GM18507 (cell line): ENCODE measurements around the gene WWC2.

Experiments
- DNase-seq: peaks from one replicate; pipeline ENCODE4 v3.0.0; 2011; ENCODE audit warnings: low read depth; ENCODE audit not compliant: insufficient read length; ENCODE audit errors: extremely low spot score
- FAIRE-seq: peaks from 2 replicates; lab custom pipeline; 2011; peaks lifted over from hg19 to GRCh38; lab: Jason Lieb, UNC

WWC2 gene

DNA sequence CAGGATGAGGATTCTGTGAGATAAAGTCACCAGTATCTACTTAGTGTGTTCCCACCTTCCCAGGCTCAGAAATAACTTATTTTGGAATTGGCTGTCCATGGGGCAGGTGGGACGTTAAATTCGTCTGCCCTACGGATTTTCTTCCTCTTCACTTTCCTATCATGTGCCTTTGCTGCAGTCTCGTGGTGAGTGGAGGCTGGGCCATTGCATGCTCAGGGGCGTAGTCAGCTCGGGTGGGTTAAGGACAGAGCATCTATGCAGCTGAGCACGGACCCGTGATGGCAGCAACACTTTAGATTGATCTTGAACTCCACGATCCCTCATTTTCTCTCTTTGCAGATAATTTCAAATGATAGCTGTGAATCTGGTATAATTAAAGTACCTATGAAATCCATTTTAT lies 169.5 kb downstream of the WWC2 start:
- DNase-seq = no peak
- no peak for FAIRE-seq

- FAIRE-seq = no peak
- no peak for DNase-seq
These were observed 173.3 kb downstream of the WWC2 start for GRCh38 chr4:183272384-183272783.

DNA sequence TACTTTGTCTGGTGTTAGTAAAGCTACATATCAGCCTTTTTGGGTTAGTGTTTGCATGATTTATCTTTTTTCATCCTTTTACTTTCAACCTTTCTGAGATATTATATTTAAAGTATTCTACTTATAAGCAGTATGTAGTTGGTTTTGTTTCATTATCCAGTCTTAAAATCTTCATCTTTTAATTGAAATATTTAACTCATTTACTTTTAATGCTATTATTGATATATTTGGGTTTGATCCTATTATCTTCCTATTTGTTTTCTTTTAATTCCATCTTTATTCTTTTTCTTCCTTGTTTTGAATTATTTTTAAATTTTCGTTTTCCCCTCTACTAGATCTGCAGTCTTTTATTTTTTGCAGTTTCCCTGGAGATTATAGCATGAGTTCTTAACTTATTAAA lies 177.0 kb downstream of the WWC2 start:
- no peak for FAIRE-seq
- DNase-seq = no peak

DNA sequence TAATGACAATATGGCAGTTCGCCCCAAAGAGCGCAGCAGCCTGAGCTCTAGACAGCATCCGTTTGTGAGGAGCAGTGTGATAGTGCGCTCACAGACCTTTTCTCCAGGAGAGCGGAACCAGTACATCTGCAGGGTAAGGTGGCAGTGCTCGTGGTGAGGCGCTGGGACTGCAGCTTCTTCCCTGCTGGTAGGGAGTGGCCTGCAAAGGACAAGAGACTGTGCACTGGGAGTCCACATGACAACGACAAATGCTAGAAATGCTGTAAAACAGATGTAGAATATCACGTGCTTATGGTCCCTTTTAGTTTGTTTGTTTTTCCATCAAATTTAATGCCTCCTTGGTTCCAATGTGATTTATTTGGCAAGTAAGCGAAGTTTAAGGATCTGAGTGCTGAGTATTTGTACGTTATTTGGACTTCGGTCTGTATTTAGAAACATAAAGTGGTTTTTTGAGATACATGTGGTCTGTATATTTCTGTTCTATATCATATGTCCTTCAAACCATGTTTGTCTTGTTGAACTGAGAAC lies 185.3 kb downstream of the WWC2 start:
- DNase-seq = no peak
- FAIRE-seq = no peak

DNA sequence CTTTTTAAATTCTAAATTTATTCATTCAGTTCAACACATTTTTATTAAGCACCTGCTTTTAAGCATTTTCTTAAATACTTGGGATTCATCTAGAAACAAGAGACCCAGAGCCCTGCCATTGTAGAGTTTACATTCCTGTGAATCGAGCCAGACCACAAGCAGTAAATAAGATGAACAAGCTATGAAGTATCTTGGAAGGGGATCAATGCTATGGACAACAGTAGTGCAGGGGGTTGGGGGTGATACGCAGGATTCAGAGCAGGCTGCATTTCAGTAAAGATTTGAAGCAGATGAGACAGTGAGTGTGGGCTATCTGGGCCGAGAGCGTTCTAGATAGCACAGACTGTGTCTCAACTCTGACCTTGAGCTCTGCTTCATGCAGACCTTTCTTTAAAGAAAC lies 185.9 kb downstream of the WWC2 start:
- no peak for DNase-seq
- FAIRE-seq = peak; percentile 12

DNA sequence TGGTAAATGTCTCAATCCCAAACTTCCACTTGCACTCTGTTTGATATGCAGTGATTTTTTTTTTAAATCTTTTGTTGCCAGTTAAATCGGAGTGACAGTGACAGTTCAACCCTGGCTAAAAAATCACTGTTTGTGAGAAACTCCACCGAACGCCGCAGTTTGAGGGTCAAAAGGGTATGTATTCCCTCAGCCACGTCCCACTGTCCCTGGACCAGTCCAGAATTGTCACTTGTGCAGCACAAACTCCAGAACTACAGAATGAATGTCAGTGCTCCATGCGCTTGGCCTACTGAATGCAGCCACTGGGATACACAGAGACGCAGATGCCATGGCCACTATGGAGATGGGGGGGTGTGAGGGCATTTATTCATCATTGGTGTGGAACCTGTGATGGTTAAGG lies 186.8 kb downstream of the WWC2 start:
- FAIRE-seq (no peak), DNase-seq (no peak)

GRCh38 chr4:183286590-183287308 lies 187.7 kb downstream of the WWC2 start:
- FAIRE-seq = no peak
- DNase-seq = no peak

GRCh38 chr4:183287309-183287659 lies 188.2 kb downstream of the WWC2 start:
- FAIRE-seq = no peak

DNA sequence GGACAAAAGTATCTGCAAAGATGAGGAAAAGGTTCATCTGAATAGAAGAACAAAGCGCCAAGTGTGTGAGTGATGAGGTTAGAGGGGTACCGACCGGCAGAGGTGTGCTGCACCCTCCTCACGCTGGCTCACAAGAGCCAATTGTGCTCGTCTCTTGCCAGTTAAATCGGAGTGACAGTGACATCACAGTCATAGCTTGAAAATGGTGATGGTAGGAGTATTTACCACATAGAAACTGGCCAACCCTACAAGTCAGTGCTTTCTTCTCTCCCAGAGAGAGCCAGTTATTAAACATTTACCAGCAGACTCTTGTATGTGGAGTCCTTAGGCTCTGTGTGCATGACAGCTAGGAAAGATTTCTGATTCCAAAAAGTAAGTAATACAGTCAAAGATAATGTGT lies 188.6 kb downstream of the WWC2 start:
- DNase-seq (no peak), FAIRE-seq (peak; percentile 94)

More at GRCh38 chr4:183287309-183287659, 188.2 kb downstream of the WWC2 start:
- DNase-seq = peak; percentile 9

DNA sequence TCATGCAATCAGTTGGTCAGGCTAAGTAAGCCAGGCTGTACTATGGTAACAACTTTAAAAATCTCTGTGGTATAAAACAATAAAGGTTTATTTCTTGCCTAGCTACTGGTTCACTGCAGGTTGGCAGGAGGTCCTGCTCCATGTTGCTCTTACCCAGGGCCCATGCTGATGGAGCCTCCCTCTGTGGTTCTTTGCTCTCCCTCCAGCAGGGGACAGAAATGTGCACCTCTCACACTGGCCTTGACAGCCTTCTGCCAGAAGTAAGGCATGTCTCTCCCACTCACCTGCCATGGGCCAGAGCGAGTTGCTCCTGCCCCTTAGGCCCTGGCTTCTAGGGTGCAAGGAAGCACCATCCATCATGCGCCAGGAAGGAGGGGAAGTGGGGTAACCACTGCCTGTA lies 189.9 kb downstream of the WWC2 start:
- DNase-seq = no peak
- peak; percentile 60 for FAIRE-seq

- DNase-seq = no peak
- no peak for FAIRE-seq
These were observed 190.6 kb downstream of the WWC2 start for GRCh38 chr4:183289688-183290087.

DNA sequence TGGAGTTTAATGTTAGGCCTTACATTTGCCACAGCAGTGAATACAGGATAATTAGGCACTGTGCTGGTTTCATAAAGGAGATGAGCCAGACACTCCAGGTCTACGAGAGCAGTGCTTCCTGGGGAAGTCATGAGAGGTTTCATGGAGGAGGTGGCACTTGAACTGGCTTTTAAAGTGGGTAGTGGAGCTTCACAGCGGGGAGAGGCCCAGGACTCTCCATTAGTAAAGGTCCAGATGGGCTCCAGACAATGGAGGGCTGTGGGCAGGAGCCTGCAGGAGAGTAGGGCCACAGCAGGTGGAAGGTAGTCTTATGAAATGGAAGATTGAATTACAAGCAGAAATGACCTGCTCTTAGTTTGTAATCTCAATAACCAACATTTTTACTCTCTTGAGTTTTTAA lies 192.0 kb downstream of the WWC2 start:
- no peak for DNase-seq
- FAIRE-seq = no peak

DNA sequence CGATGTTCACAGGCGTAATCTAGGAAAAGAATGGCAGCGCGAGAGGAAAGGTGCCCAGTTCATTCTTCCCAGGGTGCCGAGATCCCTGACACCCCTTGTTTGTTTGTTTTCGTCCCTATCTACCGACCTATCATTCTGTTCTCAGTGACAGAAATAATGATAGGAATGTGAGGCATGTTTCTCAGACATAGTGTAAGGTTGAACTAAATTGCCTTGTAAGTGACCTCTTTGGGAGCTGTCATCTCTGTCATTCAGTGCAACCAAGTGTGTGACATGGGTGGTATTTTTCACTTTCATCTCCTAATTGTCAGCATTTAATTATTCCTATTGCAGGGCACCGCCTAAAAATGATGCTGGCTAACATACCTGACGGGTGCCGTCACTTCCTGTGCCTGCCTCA lies 196.7 kb downstream of the WWC2 start:
- no peak for DNase-seq
- no peak for FAIRE-seq

DNA sequence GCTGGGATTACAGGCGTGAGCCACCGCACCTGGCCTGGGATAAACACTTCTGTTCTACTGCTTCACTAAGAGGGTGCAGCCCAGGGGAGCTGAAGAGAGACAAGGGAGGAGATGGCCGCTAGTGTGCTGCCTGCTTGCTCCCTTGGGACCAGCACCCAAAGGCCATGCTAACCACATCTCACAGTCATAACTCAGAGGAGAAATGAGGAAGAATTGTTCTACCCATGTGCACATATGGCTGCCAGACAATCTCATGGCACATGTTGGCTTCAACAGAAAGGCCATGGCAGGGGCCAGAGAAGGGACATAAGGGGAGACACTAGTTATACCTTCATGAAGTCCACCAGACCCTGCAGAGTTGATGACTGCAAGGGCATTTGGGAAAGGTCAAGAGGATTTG lies 198.6 kb downstream of the WWC2 start:
- peak; percentile 88 for FAIRE-seq

GRCh38 chr4:183299464-183299863 lies 200.4 kb downstream of the WWC2 start:
- DNase-seq = no peak
- peak; percentile 84 for FAIRE-seq

More for the DNA sequence above, 198.6 kb downstream of the WWC2 start:
- peak; percentile 25 for DNase-seq

GRCh38 chr4:183300070-183300469 lies 201.0 kb downstream of the WWC2 start:
- FAIRE-seq (no peak), DNase-seq (no peak)

- no peak for FAIRE-seq
- DNase-seq = no peak
These were observed 201.6 kb downstream of the WWC2 start for GRCh38 chr4:183300655-183301054.

GRCh38 chr4:183303301-183303700 lies 204.2 kb downstream of the WWC2 start:
- no peak for DNase-seq
- no peak for FAIRE-seq

DNA sequence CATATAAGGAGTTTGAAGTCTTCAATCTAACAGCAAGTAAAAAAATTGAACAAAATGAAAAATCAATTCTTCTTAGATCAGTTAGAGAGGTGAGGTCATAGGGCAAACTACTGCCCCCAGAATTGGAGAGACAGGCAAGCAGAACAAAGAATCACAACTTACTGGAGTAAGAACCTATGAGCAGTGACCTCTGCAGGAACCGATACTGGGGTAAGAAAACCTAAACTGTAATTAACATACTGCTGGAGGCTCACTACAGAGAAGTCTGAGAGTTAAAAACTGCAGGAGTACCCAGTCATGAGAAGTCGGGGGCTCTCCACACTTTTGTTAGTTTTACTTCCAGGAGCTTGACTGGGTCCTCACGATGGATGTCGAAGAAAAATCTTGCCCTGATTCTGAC lies 205.0 kb downstream of the WWC2 start:
- DNase-seq = no peak
- FAIRE-seq = peak; percentile 24

DNA sequence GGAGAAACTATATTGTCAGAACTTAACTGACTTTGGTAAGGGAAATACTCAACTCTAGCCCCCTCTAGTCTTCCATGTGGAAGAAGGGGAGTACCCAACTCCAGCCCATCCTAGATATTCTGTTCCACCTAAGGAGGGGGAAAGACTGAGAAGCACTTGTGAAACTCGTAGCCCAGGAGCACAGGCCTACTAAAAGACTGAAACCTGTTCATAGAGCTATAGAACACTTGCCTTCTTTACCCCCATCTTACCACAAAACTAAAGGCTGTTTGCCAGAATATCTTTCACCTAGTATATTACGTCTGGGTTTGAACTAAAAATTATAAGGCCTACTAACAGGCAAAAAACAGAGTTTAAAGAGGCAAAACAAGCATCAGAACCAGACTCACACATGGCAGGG lies 205.5 kb downstream of the WWC2 start:
- FAIRE-seq (no peak), DNase-seq (no peak)

DNA sequence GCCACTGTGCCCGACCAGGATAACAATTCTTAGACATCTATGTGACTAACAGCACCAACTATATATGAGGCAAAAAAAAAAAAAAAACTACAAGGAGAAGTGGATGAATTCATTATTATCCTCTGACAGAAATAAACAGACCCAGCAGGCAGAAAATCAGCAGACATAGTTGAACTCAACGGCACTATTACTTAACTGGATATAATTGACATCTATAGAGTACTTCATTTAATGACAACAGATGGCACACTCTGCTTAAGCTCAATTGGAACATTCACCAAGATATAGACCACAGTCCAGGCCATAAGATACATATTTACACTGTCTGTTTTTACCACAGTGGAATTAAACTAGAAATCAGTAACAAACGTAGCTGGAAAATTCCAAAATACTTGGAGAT lies 207.8 kb downstream of the WWC2 start:
- FAIRE-seq (no peak), DNase-seq (no peak)

GRCh38 chr4:183312841-183313240 lies 213.8 kb downstream of the WWC2 start:
- DNase-seq (no peak), FAIRE-seq (no peak)
